ENCODE results near the gene YOD1. TPM values are rescaled to one million over a fixed set of nuclear protein-coding genes. Genes with fewer than 3 reads are reported as not detected.

The YOD1 gene
- total and polyA plus RNA-seq, 2 of the 13 experiments (the other 11 are each of a cell fraction or from before 2014, with no cell fraction given) = 3.4 to 9.1 TPM

DNA sequence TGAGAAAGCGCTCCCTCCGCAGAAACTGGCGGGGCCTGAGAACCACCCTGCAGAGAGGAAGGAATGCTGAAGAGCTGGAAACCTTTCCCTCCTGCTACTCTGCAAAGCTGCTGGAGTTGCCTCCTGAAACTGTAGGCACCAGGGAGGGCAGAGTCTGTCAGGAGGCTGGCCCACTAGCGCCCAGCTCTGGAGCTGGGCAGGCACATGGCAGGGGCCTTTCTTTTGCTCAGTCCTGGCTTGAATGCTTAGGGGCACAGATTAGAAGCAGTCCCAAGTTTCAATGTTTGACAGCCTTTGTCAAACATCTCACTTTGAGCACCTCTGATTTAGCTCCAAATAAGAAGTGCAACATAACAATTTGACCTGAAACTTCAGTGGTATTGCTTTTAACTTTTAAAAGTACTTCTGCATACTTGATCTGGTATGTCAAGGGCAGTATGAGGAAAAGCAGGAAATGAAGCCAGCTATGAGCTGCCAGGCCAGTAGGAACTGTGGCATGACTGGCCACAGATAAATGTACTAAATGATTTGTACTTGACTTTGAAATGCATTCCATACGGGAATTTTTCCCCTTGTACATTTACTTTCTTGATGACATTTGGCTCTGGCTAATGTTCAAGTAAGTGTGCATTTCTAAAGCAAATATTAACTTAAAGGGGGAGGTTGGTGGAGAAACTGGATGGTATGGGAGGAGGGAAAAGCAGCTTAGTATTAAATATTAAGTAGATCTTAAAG is 25.7 kb downstream of the YOD1 start (continued):
- TF ChIP-seq, protein P1, sequence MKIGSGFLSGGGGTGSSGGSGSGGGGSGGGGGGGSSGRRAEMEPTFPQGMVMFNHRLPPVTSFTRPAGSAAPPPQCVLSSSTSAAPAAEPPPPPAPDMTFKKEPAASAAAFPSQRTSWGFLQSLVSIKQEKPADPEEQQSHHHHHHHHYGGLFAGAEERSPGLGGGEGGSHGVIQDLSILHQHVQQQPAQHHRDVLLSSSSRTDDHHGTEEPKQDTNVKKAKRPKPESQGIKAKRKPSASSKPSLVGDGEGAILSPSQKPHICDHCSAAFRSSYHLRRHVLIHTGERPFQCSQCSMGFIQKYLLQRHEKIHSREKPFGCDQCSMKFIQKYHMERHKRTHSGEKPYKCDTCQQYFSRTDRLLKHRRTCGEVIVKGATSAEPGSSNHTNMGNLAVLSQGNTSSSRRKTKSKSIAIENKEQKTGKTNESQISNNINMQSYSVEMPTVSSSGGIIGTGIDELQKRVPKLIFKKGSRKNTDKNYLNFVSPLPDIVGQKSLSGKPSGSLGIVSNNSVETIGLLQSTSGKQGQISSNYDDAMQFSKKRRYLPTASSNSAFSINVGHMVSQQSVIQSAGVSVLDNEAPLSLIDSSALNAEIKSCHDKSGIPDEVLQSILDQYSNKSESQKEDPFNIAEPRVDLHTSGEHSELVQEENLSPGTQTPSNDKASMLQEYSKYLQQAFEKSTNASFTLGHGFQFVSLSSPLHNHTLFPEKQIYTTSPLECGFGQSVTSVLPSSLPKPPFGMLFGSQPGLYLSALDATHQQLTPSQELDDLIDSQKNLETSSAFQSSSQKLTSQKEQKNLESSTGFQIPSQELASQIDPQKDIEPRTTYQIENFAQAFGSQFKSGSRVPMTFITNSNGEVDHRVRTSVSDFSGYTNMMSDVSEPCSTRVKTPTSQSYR (CRISPR knock-in tag; IDR thresholded peaks at IDR 0.05; ENCODE audit: borderline replicate concordance) = peak; percentile 91
- TF ChIP-seq CEBPG (CRISPR knock-in tag; IDR thresholded peaks at IDR 0.05) (peak; percentile 14; the same call in 1 of the 2 replicates), STAG1 (CRISPR knock-in tag; IDR thresholded peaks at IDR 0.05) (no peak), ZNF598 (CRISPR knock-in tag; IDR thresholded peaks at IDR 0.05; ENCODE audit: borderline replicate concordance) (no peak), ZNF335 (CRISPR knock-in tag; IDR thresholded peaks at IDR 0.05) (no peak), JUND (CRISPR knock-in tag; IDR thresholded peaks at IDR 0.05) (no peak), GATAD1 (CRISPR knock-in tag; IDR thresholded peaks at IDR 0.05) (no peak), MIER2 (CRISPR knock-in tag; IDR thresholded peaks at IDR 0.05) (no peak)
- TF ChIP-seq, protein P2, sequence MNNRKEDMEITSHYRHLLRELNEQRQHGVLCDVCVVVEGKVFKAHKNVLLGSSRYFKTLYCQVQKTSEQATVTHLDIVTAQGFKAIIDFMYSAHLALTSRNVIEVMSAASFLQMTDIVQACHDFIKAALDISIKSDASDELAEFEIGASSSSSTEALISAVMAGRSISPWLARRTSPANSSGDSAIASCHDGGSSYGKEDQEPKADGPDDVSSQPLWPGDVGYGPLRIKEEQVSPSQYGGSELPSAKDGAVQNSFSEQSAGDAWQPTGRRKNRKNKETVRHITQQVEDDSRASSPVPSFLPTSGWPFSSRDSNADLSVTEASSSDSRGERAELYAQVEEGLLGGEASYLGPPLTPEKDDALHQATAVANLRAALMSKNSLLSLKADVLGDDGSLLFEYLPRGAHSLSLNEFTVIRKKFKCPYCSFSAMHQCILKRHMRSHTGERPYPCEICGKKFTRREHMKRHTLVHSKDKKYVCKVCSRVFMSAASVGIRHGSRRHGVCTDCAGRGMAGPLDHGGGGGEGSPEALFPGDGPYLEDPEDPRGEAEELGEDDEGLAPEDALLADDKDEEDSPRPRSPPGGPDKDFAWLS (CRISPR knock-in tag; IDR thresholded peaks at IDR 0.05; ENCODE audit: borderline replicate concordance) = no peak
- TF ChIP-seq, protein P3, sequence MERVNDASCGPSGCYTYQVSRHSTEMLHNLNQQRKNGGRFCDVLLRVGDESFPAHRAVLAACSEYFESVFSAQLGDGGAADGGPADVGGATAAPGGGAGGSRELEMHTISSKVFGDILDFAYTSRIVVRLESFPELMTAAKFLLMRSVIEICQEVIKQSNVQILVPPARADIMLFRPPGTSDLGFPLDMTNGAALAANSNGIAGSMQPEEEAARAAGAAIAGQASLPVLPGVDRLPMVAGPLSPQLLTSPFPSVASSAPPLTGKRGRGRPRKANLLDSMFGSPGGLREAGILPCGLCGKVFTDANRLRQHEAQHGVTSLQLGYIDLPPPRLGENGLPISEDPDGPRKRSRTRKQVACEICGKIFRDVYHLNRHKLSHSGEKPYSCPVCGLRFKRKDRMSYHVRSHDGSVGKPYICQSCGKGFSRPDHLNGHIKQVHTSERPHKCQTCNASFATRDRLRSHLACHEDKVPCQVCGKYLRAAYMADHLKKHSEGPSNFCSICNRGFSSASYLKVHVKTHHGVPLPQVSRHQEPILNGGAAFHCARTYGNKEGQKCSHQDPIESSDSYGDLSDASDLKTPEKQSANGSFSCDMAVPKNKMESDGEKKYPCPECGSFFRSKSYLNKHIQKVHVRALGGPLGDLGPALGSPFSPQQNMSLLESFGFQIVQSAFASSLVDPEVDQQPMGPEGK (CRISPR knock-in tag; IDR thresholded peaks at IDR 0.05) = peak; percentile 73
- TF ChIP-seq, protein P4, sequence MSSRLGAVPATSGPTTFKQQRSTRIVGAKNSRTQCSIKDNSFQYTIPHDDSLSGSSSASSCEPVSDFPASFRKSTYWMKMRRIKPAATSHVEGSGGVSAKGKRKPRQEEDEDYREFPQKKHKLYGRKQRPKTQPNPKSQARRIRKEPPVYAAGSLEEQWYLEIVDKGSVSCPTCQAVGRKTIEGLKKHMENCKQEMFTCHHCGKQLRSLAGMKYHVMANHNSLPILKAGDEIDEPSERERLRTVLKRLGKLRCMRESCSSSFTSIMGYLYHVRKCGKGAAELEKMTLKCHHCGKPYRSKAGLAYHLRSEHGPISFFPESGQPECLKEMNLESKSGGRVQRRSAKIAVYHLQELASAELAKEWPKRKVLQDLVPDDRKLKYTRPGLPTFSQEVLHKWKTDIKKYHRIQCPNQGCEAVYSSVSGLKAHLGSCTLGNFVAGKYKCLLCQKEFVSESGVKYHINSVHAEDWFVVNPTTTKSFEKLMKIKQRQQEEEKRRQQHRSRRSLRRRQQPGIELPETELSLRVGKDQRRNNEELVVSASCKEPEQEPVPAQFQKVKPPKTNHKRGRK (CRISPR knock-in tag; IDR thresholded peaks at IDR 0.05) = no peak
- TF ChIP-seq, protein P5, sequence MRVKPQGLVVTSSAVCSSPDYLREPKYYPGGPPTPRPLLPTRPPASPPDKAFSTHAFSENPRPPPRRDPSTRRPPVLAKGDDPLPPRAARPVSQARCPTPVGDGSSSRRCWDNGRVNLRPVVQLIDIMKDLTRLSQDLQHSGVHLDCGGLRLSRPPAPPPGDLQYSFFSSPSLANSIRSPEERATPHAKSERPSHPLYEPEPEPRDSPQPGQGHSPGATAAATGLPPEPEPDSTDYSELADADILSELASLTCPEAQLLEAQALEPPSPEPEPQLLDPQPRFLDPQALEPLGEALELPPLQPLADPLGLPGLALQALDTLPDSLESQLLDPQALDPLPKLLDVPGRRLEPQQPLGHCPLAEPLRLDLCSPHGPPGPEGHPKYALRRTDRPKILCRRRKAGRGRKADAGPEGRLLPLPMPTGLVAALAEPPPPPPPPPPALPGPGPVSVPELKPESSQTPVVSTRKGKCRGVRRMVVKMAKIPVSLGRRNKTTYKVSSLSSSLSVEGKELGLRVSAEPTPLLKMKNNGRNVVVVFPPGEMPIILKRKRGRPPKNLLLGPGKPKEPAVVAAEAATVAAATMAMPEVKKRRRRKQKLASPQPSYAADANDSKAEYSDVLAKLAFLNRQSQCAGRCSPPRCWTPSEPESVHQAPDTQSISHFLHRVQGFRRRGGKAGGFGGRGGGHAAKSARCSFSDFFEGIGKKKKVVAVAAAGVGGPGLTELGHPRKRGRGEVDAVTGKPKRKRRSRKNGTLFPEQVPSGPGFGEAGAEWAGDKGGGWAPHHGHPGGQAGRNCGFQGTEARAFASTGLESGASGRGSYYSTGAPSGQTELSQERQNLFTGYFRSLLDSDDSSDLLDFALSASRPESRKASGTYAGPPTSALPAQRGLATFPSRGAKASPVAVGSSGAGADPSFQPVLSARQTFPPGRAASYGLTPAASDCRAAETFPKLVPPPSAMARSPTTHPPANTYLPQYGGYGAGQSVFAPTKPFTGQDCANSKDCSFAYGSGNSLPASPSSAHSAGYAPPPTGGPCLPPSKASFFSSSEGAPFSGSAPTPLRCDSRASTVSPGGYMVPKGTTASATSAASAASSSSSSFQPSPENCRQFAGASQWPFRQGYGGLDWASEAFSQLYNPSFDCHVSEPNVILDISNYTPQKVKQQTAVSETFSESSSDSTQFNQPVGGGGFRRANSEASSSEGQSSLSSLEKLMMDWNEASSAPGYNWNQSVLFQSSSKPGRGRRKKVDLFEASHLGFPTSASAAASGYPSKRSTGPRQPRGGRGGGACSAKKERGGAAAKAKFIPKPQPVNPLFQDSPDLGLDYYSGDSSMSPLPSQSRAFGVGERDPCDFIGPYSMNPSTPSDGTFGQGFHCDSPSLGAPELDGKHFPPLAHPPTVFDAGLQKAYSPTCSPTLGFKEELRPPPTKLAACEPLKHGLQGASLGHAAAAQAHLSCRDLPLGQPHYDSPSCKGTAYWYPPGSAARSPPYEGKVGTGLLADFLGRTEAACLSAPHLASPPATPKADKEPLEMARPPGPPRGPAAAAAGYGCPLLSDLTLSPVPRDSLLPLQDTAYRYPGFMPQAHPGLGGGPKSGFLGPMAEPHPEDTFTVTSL (CRISPR knock-in tag; IDR thresholded peaks at IDR 0.05; ENCODE audit: borderline replicate concordance) = peak; percentile 37; the same call in 1 of the 2 replicates
- TF ChIP-seq, protein P6, sequence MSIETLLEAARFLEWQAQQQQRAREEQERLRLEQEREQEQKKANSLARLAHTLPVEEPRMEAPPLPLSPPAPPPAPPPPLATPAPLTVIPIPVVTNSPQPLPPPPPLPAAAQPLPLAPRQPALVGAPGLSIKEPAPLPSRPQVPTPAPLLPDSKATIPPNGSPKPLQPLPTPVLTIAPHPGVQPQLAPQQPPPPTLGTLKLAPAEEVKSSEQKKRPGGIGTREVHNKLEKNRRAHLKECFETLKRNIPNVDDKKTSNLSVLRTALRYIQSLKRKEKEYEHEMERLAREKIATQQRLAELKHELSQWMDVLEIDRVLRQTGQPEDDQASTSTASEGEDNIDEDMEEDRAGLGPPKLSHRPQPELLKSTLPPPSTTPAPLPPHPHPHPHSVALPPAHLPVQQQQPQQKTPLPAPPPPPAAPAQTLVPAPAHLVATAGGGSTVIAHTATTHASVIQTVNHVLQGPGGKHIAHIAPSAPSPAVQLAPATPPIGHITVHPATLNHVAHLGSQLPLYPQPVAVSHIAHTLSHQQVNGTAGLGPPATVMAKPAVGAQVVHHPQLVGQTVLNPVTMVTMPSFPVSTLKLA (IDR thresholded peaks at IDR 0.05) = no peak
